Lung (tissue), 12 donors: ENCODE measurements around the gene PKIG. TPM values are rescaled to one million over a fixed set of nuclear protein-coding genes. Genes with fewer than 3 reads are reported as not detected.

Experiments
- ATAC-seq: fragments of 200-7000 bp; cut with Tn5 transposase; one replicate; pipeline ENCODE4 v1.9.1; 2020; ENCODE audit warnings: moderate number of reproducible peaks; ENCODE audit not compliant: insufficient read depth, low FRiP score
- DNase-seq, 3 donors: peaks; one replicate each; pipeline ENCODE4 v3.0.0-alpha.2; 2013 to 2017
- H3K27ac ChIP-seq, 2 donors: one replicate each; pipeline ENCODE4 v1.5.1; 2013; ENCODE audit warnings: mild to moderate bottlenecking in 2 of 2, moderate library complexity in 2 of 2, control low read depth in 1 of 2, inconsistent platforms in 1 of 2, low read depth in 1 of 2, low read length in 1 of 2
- H3K27me3 ChIP-seq, 3 donors: one replicate each; pipeline ENCODE4 v1.5.1; 2013; ENCODE audit warnings: low read length in 2 of 3; ENCODE audit not compliant: control insufficient read depth in 3 of 3, insufficient read depth in 3 of 3
- H3K36me3 ChIP-seq, 4 donors: one replicate each; pipeline ENCODE4 v1.5.1; 2013; ENCODE audit warnings: low read length in 4 of 4, mild to moderate bottlenecking in 1 of 4, moderate library complexity in 1 of 4; ENCODE audit not compliant: control insufficient read depth in 4 of 4, insufficient read depth in 4 of 4
- H3K4me1 ChIP-seq, 5 donors: one replicate each; pipeline ENCODE4 v1.5.1; 2013; ENCODE audit warnings: low read length in 5 of 5, mild to moderate bottlenecking in 2 of 5, moderate library complexity in 1 of 5; ENCODE audit not compliant: control insufficient read depth in 5 of 5, insufficient read depth in 5 of 5
- H3K4me3 ChIP-seq: one replicate; pipeline ENCODE4 v1.5.1; 2013; ENCODE audit warnings: mild to moderate bottlenecking, control low read depth, moderate library complexity
- H3K9ac ChIP-seq, 2 donors: one replicate each; pipeline ENCODE4 v1.5.1; 2013; ENCODE audit warnings: low read length in 2 of 2, control low read depth in 1 of 2; ENCODE audit not compliant: insufficient read depth in 1 of 2
- H3K9me3 ChIP-seq, 4 donors: one replicate each; pipeline ENCODE4 v1.5.1; 2013; ENCODE audit warnings: low read length in 3 of 4, mild to moderate bottlenecking in 1 of 4, moderate library complexity in 1 of 4; ENCODE audit not compliant: control insufficient read depth in 4 of 4, insufficient read depth in 3 of 4
- WGBS, 2 donors: extraction: QIAGEN DNeasy Blood & Tissue Kit; methylation state at CpG; one replicate each; pipeline ENCODE4 v1.1.7; 2013; 5-methylcytosine and 5-hydroxymethylcytosine counted together
- polyA plus RNA-seq, 2 donors: library from polyadenylated mRNA; stranded (reverse); fragments of 200-250 nt; gene quantifications; one replicate each; pipeline ENCODE4 v1.2.1, GENCODE V29; 2013
- total RNA-seq, 2 donors: library from RNA; depleted of rRNA in 1 of 2; stranded (reverse); fragments of >200 nt in 1 of 2; gene quantifications; one replicate each; pipeline ENCODE4 v1.2.1, GENCODE V29; 2014 to 2021
- TF ChIP-seq, protein P1 (sequence below): IDR thresholded peaks from 2 replicates; pipeline ENCODE4 v1.5.1; 2012; ENCODE audit warnings: mild to moderate bottlenecking; ENCODE audit errors: control extremely low read depth, extremely low read depth
- donor health status: control.
- donor health status: control.
- donor health status: Bipolar disorder and iron deficiency.
- donor health status: healthy.
- donor health status: DM: yes; HTN: yes; CAD: no.

The PKIG gene
- total and polyA plus RNA-seq, 4 donors, result 45.7 to 67.8 (median 63.0) TPM

DNA sequence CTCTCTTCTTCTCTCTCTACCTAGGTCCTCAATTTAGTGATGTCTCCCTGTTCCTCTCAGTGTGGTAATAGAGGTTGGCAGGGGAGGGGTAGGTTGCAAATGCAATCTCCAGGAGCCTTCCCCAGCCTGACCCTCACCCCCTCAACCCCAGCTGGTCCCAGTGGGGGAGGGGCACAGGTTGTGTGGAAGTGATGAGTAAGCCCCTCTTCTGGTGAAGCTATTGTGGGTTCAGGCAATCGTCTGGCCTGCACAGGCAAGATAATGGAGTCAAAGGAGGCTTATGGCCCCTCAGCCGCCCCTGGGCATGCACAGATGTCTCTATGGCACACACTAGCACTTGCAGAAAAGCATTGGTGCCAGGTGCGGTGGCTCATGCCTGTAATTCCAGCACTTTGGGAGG, 79.9 kb downstream of the PKIG start:
- TF ChIP-seq, protein P1, sequence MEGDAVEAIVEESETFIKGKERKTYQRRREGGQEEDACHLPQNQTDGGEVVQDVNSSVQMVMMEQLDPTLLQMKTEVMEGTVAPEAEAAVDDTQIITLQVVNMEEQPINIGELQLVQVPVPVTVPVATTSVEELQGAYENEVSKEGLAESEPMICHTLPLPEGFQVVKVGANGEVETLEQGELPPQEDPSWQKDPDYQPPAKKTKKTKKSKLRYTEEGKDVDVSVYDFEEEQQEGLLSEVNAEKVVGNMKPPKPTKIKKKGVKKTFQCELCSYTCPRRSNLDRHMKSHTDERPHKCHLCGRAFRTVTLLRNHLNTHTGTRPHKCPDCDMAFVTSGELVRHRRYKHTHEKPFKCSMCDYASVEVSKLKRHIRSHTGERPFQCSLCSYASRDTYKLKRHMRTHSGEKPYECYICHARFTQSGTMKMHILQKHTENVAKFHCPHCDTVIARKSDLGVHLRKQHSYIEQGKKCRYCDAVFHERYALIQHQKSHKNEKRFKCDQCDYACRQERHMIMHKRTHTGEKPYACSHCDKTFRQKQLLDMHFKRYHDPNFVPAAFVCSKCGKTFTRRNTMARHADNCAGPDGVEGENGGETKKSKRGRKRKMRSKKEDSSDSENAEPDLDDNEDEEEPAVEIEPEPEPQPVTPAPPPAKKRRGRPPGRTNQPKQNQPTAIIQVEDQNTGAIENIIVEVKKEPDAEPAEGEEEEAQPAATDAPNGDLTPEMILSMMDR, result no peak
- no peak for ATAC-seq
- no peak overlapping the region for H3K9ac ChIP-seq
- H3K9me3 ChIP-seq, result peaks cover 0 to 3% (median 0%) of the 10 kb centered on the region in 4 donors
- DNase-seq, result no peak
- no peak overlapping the region for H3K27ac ChIP-seq
- no peaks in the 10 kb centered on the region for H3K36me3 ChIP-seq
- no peaks in the 10 kb centered on the region for H3K27me3 ChIP-seq
- no peaks in the 10 kb centered on the region for H3K4me1 ChIP-seq
- WGBS, 2 donors, result 49 to 59% methylated on average over 3 of the region's 3 CpGs
- no peak overlapping the region for H3K4me3 ChIP-seq

DNA sequence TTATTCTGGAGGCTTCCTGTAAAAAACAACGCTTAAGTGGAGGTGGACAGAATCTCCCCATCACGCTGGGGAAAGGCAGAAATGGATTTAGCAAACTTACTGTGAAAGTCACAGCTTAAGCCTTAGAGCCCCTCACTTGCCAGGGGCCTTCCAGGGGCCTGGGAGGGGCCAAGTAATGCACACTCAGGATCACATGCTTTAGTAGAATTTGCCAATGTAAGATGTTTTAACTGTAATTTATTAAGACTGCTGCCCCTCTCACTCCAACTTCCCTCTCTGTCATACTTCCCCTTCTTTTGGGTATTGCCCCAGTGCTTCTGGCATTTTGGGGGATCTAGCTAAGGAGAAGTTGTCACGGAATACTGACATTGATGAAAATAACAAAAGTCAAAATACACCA, 81.8 kb downstream of the PKIG start:
- ATAC-seq (no peak), DNase-seq (no peak)
- H3K9ac ChIP-seq, result no peak overlapping the region
- no peaks in the 10 kb centered on the region for H3K27me3 ChIP-seq
- no peaks in the 10 kb centered on the region for H3K4me1 ChIP-seq
- WGBS, 2 donors, result 18 to 55% methylated on average over 3 of the region's 3 CpGs
- H3K27ac ChIP-seq, result no peak overlapping the region
- no peak overlapping the region for H3K4me3 ChIP-seq
- H3K9me3 ChIP-seq, result no peaks in the 10 kb centered on the region
- TF ChIP-seq, protein P1, result no peak
- H3K36me3 ChIP-seq, result no peaks in the 10 kb centered on the region

DNA sequence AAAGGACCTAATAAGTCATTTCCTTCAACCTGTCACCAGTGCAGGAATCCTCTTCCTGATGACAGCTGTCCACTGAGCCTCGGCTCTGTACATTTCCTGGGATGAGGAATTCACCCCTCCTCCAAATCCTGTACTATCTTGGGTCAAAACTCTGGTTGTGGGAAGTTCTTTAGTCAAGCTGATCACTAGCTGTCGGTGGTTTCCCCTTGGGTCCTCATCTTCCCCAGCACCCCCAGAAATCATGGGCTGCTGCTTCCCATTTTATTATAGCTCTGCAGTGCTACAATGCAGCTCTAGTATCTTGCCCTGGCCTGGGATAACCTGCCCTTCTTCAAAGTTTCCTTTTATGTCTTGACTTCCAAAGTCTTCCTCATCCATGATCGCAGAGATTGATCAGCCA, 83.7 kb downstream of the PKIG start:
- no peaks in the 10 kb centered on the region for H3K27me3 ChIP-seq
- H3K36me3 ChIP-seq, result no peaks in the 10 kb centered on the region
- H3K9ac ChIP-seq, result no peak overlapping the region
- no peaks in the 10 kb centered on the region for H3K4me1 ChIP-seq
- no peak overlapping the region for H3K4me3 ChIP-seq
- TF ChIP-seq, protein P1, result no peak
- ATAC-seq (no peak), DNase-seq (no peak)
- no peak overlapping the region for H3K27ac ChIP-seq
- no peaks in the 10 kb centered on the region for H3K9me3 ChIP-seq
- 55 to 67% methylated on average over 3 of the region's 3 CpGs for WGBS, 2 donors

Other genes starting within 250 kb of the PKIG start
- not detected for gene R3HDML, start 245.5 kb upstream of the PKIG start, total RNA-seq
- not detected for gene R3HDML, start 245.5 kb upstream of the PKIG start, polyA plus RNA-seq
- gene HNF4A, start 226.9 kb upstream of the PKIG start, total RNA-seq, result 1 to 10 TPM in 1 of 2 donors, under 1 TPM in 1; 0.67 to 1.3 TPM
- gene HNF4A, start 226.9 kb upstream of the PKIG start, polyA plus RNA-seq, result under 1 TPM; 0.14 TPM
- gene TTPAL, start 106.7 kb upstream of the PKIG start, total RNA-seq, result 10 to 100 TPM in 1 of 2 donors, 1 to 10 TPM in 1; 7.0 to 13.8 TPM
- gene TTPAL, start 106.7 kb upstream of the PKIG start, polyA plus RNA-seq, result 1 to 10 TPM; 3.2 to 5.4 TPM
- 10 to 100 TPM; 76.5 to 83.9 TPM for gene SERINC3, start 60.5 kb upstream of the PKIG start, total RNA-seq
- 10 to 100 TPM; 36.7 to 76.1 TPM for gene SERINC3, start 60.5 kb upstream of the PKIG start, polyA plus RNA-seq
- 1 to 10 TPM; 6.2 to 9.8 TPM for gene ADA, start 69.1 kb downstream of the PKIG start, total RNA-seq
- gene ADA, start 69.1 kb downstream of the PKIG start, polyA plus RNA-seq, result 10 to 100 TPM in 1 of 2 donors, 1 to 10 TPM in 1; 4.2 to 55.2 TPM
- 10 to 100 TPM in 1 of 2 donors, under 1 TPM in 1; 0.23 to 44.8 TPM for gene CCN5, start 132.8 kb downstream of the PKIG start, total RNA-seq
- gene CCN5, start 132.8 kb downstream of the PKIG start, polyA plus RNA-seq, result 10 to 100 TPM; 24.1 to 92.1 TPM
- 1 to 10 TPM in 1 of 2 donors, under 1 TPM in 1; 0.48 to 2.6 TPM for gene KCNK15, start 163.3 kb downstream of the PKIG start, total RNA-seq
- 1 to 10 TPM in 1 of 2 donors, under 1 TPM in 1; 0.81 to 1.5 TPM for gene KCNK15, start 163.3 kb downstream of the PKIG start, polyA plus RNA-seq
- 1 to 10 TPM in 1 of 2 donors, under 1 TPM in 1; 0.43 to 5.6 TPM for gene RIMS4, start 228.0 kb downstream of the PKIG start, total RNA-seq
- gene RIMS4, start 228.0 kb downstream of the PKIG start, polyA plus RNA-seq, result 1 to 10 TPM in 1 of 2 donors, under 1 TPM in 1; 0.49 to 2.6 TPM